HepG2 (cell line): Measurements from ENCODE around the gene RFX7. TPM values are rescaled to one million over a fixed set of nuclear protein-coding genes. Genes with fewer than 3 reads are reported as not detected.

Experiments used
- AGO2 ChIP-seq: fragments of 200-400 bp; formaldehyde crosslinking; optimal IDR thresholded peaks from 2 replicates; pipeline ENCODE3; 2017; ENCODE audit warnings: mild to moderate bottlenecking, low read depth, low read length, moderate library complexity
- AKAP8 ChIP-seq: sonication (generic); formaldehyde crosslinking; IDR thresholded peaks from 2 replicates; pipeline ENCODE4 v1.5.1; 2020; ENCODE audit warnings: mild to moderate bottlenecking, missing genetic modification reagents
- CCAR2 ChIP-seq: fragments of 200-400 bp; formaldehyde crosslinking; optimal IDR thresholded peaks from 2 replicates; pipeline ENCODE3; 2018; ENCODE audit warnings: low read depth, mild to moderate bottlenecking, low read length, moderate library complexity
- GABPB1 ChIP-seq: IDR thresholded peaks from 2 replicates; pipeline ENCODE4 v1.6.1; 2016; ENCODE audit warnings: mild to moderate bottlenecking, missing genetic modification reagents, moderate library complexity, missing compliant biosample characterization
- ISL2 ChIP-seq: sonication (generic); formaldehyde crosslinking; IDR thresholded peaks from 2 replicates; pipeline ENCODE4 v1.5.0; 2020; ENCODE audit warnings: missing genetic modification reagents
- MLLT10 ChIP-seq: sonication (generic); formaldehyde crosslinking; IDR thresholded peaks from 2 replicates; pipeline ENCODE4 v1.4.0; 2020; ENCODE audit warnings: missing genetic modification reagents
- MTF2 ChIP-seq: sonication (generic); formaldehyde crosslinking; IDR thresholded peaks from 2 replicates; pipeline ENCODE4 v1.5.0; 2020; ENCODE audit warnings: missing genetic modification reagents, borderline replicate concordance
- RAD21 ChIP-seq: fragments of 450-650 bp; formaldehyde crosslinking; IDR thresholded peaks from 2 replicates; pipeline ENCODE4 v1.5.0; 2020; ENCODE audit warnings: mild to moderate bottlenecking
- TGIF2 ChIP-seq: IDR thresholded peaks from 2 replicates; pipeline ENCODE4 v1.6.1; 2016; ENCODE audit warnings: control low read depth, missing compliant biosample characterization
- XRCC5 ChIP-seq: fragments of 200-400 bp; formaldehyde crosslinking; optimal IDR thresholded peaks from 2 replicates; pipeline ENCODE3; 2017; ENCODE audit warnings: mild to moderate bottlenecking, low read length
- ZMYM3 ChIP-seq: sonication (generic); formaldehyde crosslinking; IDR thresholded peaks from 2 replicates; pipeline ENCODE4 v1.5.1; 2020; ENCODE audit warnings: mild to moderate bottlenecking, missing genetic modification reagents
- ZNF160 ChIP-seq: sonication (generic); formaldehyde crosslinking; IDR thresholded peaks from 2 replicates; pipeline ENCODE4 v1.8.0; 2022; ENCODE audit warnings: mild to moderate bottlenecking, inconsistent platforms, missing genetic modification reagents
- ZNF264 ChIP-seq: sonication (generic); formaldehyde crosslinking; IDR thresholded peaks from 2 replicates; pipeline ENCODE4 v1.4.0; 2020; ENCODE audit warnings: missing genetic modification reagents
- ZNF350 ChIP-seq: sonication (generic); formaldehyde crosslinking; IDR thresholded peaks from 2 replicates; pipeline ENCODE4 v1.4.0; 2020; ENCODE audit warnings: mild to moderate bottlenecking, low read depth, missing genetic modification reagents, borderline replicate concordance
- ZNF577 ChIP-seq: sonication (generic); formaldehyde crosslinking; IDR thresholded peaks from 2 replicates; pipeline ENCODE4 v1.4.0; 2020; ENCODE audit warnings: mild to moderate bottlenecking, low read depth, missing genetic modification reagents, borderline replicate concordance
- ZNF772 ChIP-seq: sonication (generic); formaldehyde crosslinking; IDR thresholded peaks from 2 replicates; pipeline ENCODE4 v1.5.0; 2020; ENCODE audit warnings: mild to moderate bottlenecking, missing genetic modification reagents
- ZNF773 ChIP-seq: sonication (generic); formaldehyde crosslinking; IDR thresholded peaks from 2 replicates; pipeline ENCODE4 v1.4.0; 2020; ENCODE audit warnings: missing genetic modification reagents, borderline replicate concordance
- polyA plus RNA-seq, 8 experiments: library from polyadenylated mRNA; depleted of rRNA in 3 of 8; stranded (reverse) in 7 of 8; unstranded in 1 of 8; fragments of >200 nt; fragmentation: Illumina TruSeq in 4 of 8; extraction: Trizol in 4 of 8; gene quantifications; 2 replicates each; pipeline versions ENCODE4 v1.2.1 to v1.2.3, GENCODE V29; 2011 to 2016; ENCODE audit warnings: low read depth in 4 of 8, missing spikeins in 1 of 8, mixed read lengths in 1 of 8; ENCODE audit not compliant: insufficient read depth in 1 of 8
- total RNA-seq, 5 experiments: library from RNA; depleted of rRNA; stranded (reverse); fragments of >200 nt; fragmentation: Illumina TruSeq; extraction: Trizol; gene quantifications; 2 replicates each; pipeline ENCODE4 v1.2.3, GENCODE V29; 2016; ENCODE audit warnings: low read depth in 1 of 5
- TF ChIP-seq, protein P1 (sequence below): IDR thresholded peaks from 2 replicates; pipeline ENCODE4 v1.6.1; 2016
- TF ChIP-seq, protein P2 (sequence below): sonication (generic); formaldehyde crosslinking; IDR thresholded peaks from 2 replicates; pipeline ENCODE4 v1.9.0; 2022; ENCODE audit warnings: low read depth, missing genetic modification reagents
- TF ChIP-seq, protein P3 (sequence below): sonication (generic); formaldehyde crosslinking; IDR thresholded peaks from 2 replicates; pipeline ENCODE4 v1.5.1; 2020; ENCODE audit warnings: mild to moderate bottlenecking, missing genetic modification reagents, moderate library complexity
- TF ChIP-seq, protein P4 (sequence below): sonication (generic); formaldehyde crosslinking; IDR thresholded peaks from 2 replicates; pipeline ENCODE4 v1.5.0; 2020; ENCODE audit warnings: missing genetic modification reagents

The RFX7 gene
- total and polyA plus RNA-seq, 2 of the 13 experiments (the other 11 are each of a cell fraction or from before 2014, with no cell fraction given): 8.5 to 10.4 TPM

DNA sequence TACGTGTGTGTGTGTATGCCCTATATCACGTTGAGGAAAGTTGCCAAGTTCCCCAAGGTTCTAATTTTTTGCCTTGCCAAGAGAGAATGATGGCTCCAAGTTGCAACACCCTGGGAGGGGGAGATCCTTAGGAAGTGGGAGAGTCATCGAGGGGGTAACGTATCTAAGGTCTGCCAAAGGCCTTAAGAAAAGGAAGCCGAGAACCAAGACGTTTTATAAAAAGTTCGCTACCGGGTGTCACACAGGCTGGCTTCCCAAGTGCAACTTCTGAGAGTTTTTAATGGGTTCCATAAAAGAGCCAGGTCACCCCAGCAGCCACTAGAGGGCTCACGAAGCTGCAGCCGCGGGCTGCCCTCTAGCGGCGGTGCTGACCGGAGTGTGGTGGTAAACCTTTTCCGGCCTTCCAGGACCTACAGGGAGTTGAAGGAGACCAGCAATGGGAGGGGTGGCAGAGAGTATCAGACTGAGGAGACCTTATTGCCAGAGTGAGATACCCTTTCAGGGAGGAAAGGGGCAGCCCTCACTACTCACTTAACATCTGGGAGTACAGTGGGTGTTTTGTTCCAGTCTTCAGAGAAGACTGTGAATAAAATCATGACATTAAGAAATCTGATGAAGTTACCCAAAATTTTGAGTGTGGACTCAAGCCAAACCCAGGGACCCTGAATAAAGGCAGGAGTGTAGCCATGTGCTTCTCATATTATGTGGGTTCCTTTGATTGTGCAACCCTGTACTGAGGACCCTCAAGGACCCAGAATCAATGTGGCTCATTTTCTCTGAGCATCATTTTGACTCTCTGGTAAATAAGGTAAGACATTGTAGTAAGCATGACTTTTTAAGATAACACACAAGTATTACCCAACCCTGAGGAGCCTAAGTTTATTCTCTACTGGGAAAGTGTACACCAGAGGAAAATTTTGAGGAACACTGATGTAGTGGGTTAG, 2.5 kb upstream of the RFX7 start (continued):
- peak; percentile 89 for TF ChIP-seq RAD21 (CRISPR knock-in tag)
- TF ChIP-seq ZNF160 (CRISPR knock-in tag): no peak
- TF ChIP-seq, protein P1, sequence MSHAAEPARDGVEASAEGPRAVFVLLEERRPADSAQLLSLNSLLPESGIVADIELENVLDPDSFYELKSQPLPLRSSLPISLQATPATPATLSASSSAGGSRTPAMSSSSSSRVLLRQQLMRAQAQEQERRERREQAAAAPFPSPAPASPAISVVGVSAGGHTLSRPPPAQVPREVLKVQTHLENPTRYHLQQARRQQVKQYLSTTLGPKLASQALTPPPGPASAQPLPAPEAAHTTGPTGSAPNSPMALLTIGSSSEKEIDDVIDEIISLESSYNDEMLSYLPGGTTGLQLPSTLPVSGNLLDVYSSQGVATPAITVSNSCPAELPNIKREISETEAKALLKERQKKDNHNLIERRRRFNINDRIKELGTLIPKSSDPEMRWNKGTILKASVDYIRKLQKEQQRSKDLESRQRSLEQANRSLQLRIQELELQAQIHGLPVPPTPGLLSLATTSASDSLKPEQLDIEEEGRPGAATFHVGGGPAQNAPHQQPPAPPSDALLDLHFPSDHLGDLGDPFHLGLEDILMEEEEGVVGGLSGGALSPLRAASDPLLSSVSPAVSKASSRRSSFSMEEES (CRISPR knock-in tag): no peak
- TF ChIP-seq, protein P2, sequence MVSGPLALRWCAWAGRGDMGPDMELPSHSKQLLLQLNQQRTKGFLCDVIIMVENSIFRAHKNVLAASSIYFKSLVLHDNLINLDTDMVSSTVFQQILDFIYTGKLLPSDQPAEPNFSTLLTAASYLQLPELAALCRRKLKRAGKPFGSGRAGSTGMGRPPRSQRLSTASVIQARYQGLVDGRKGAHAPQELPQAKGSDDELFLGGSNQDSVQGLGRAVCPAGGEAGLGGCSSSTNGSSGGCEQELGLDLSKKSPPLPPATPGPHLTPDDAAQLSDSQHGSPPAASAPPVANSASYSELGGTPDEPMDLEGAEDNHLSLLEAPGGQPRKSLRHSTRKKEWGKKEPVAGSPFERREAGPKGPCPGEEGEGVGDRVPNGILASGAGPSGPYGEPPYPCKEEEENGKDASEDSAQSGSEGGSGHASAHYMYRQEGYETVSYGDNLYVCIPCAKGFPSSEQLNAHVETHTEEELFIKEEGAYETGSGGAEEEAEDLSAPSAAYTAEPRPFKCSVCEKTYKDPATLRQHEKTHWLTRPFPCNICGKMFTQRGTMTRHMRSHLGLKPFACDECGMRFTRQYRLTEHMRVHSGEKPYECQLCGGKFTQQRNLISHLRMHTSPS: no peak
- TF ChIP-seq TGIF2 (CRISPR knock-in tag): no peak
- TF ChIP-seq AKAP8 (CRISPR knock-in tag): no peak
- TF ChIP-seq CCAR2: peak; percentile 83
- peak; percentile 56; the same call in 1 of the 2 replicates for TF ChIP-seq ZNF772 (CRISPR knock-in tag)
- TF ChIP-seq GABPB1: peak; percentile 74
- TF ChIP-seq, protein P3, sequence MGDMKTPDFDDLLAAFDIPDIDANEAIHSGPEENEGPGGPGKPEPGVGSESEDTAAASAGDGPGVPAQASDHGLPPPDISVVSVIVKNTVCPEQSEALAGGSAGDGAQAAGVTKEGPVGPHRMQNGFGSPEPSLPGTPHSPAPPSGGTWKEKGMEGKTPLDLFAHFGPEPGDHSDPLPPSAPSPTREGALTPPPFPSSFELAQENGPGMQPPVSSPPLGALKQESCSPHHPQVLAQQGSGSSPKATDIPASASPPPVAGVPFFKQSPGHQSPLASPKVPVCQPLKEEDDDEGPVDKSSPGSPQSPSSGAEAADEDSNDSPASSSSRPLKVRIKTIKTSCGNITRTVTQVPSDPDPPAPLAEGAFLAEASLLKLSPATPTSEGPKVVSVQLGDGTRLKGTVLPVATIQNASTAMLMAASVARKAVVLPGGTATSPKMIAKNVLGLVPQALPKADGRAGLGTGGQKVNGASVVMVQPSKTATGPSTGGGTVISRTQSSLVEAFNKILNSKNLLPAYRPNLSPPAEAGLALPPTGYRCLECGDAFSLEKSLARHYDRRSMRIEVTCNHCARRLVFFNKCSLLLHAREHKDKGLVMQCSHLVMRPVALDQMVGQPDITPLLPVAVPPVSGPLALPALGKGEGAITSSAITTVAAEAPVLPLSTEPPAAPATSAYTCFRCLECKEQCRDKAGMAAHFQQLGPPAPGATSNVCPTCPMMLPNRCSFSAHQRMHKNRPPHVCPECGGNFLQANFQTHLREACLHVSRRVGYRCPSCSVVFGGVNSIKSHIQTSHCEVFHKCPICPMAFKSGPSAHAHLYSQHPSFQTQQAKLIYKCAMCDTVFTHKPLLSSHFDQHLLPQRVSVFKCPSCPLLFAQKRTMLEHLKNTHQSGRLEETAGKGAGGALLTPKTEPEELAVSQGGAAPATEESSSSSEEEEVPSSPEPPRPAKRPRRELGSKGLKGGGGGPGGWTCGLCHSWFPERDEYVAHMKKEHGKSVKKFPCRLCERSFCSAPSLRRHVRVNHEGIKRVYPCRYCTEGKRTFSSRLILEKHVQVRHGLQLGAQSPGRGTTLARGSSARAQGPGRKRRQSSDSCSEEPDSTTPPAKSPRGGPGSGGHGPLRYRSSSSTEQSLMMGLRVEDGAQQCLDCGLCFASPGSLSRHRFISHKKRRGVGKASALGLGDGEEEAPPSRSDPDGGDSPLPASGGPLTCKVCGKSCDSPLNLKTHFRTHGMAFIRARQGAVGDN (CRISPR knock-in tag): peak; percentile 66
- TF ChIP-seq ZNF350 (CRISPR knock-in tag): peak; percentile 79; the same call in 1 of the 2 replicates
- TF ChIP-seq ZNF264 (CRISPR knock-in tag): 0 out of 2 replicates have a peak, but pooled peaks have one; percentile 49
- TF ChIP-seq MTF2: no peak
- no peak for TF ChIP-seq ZNF577
- TF ChIP-seq ISL2 (CRISPR knock-in tag): no peak; the same call in 1 of the 2 replicates
- TF ChIP-seq, protein P4, sequence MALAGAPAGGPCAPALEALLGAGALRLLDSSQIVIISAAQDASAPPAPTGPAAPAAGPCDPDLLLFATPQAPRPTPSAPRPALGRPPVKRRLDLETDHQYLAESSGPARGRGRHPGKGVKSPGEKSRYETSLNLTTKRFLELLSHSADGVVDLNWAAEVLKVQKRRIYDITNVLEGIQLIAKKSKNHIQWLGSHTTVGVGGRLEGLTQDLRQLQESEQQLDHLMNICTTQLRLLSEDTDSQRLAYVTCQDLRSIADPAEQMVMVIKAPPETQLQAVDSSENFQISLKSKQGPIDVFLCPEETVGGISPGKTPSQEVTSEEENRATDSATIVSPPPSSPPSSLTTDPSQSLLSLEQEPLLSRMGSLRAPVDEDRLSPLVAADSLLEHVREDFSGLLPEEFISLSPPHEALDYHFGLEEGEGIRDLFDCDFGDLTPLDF (CRISPR knock-in tag): no peak
- no peak for TF ChIP-seq ZMYM3 (CRISPR knock-in tag)
- peak; percentile 100 for TF ChIP-seq XRCC5
- TF ChIP-seq ZNF773 (CRISPR knock-in tag): no peak
- TF ChIP-seq AGO2: no peak
- no peak for TF ChIP-seq MLLT10 (CRISPR knock-in tag)
